Mesangial cell (primary cell): ENCODE data around the gene SMYD4. TPM values are rescaled to one million over a fixed set of nuclear protein-coding genes. Genes with fewer than 3 reads are reported as not detected.

Experiments
- total RNA-seq: library from RNA; depleted of rRNA; stranded (reverse); fragments of >200 nt; gene quantifications from 2 replicates; pipeline ENCODE4 v1.2.3, GENCODE V29; 2015

Gene SMYD4
- 6.3 and 6.5 TPM in 2 replicates for total RNA-seq

GRCh38 chr17:1829592-1830257 lies at the start of gene SMYD4, which contains the start of gene RPA1:
Gene SMYD4 (minus strand): TSS chr17:1829902. CDS start chr17:1827994, 1,908 bp downstream.
Gene RPA1 (plus strand): TSS chr17:1830005. CDS start chr17:1830094, 89 bp downstream.

GRCh38 chr17:1742371-1743087 lies 87.2 kb downstream of the SMYD4 start, which contains the start of gene SERPINF2:
Gene SERPINF2 (plus strand): TSS chr17:1742871. CDS start chr17:1744996, 2,125 bp downstream.

Other genes starting within 250 kb of the SMYD4 start
- gene SLC43A2, start 201.1 kb downstream of the SMYD4 start, total RNA-seq = 7.3 and 17.2 TPM in 2 replicates
- gene SCARF1, start 184.2 kb downstream of the SMYD4 start, total RNA-seq = 2.7 and 13.0 TPM in 2 replicates
- gene RILP, start 180.0 kb downstream of the SMYD4 start, total RNA-seq = 10.8 and 13.9 TPM in 2 replicates
- 187 and 236 TPM in 2 replicates for gene PRPF8, start 145.0 kb downstream of the SMYD4 start, total RNA-seq
- gene TLCD2, start 119.5 kb downstream of the SMYD4 start, total RNA-seq = 1.3 and 4.6 TPM in 2 replicates
- 29.2 and 60.6 TPM in 2 replicates for gene WDR81, start 105.2 kb downstream of the SMYD4 start, total RNA-seq
- 0.49 and 48.9 TPM in 2 replicates for gene SERPINF2, start 87.0 kb downstream of the SMYD4 start, total RNA-seq
- gene SERPINF1, start 67.8 kb downstream of the SMYD4 start, total RNA-seq = 8.6 and 131 TPM in 2 replicates
- gene RPA1, start 103 bp upstream of the SMYD4 start, total RNA-seq = 21.7 and 41.1 TPM in 2 replicates
- 0.13 TPM in 1 of 2 replicates, not detected in the other for gene RTN4RL1, start 195.4 kb upstream of the SMYD4 start, total RNA-seq
- 27.9 and 45.4 TPM in 2 replicates for gene DPH1, start 200.3 kb upstream of the SMYD4 start, total RNA-seq
- 63.2 and 77.5 TPM in 2 replicates for gene OVCA2, start 212.1 kb upstream of the SMYD4 start, total RNA-seq
- gene HIC1, start 225.2 kb upstream of the SMYD4 start, total RNA-seq = 17.3 and 22.1 TPM in 2 replicates